K562 (cell line): ENCODE measurements around the gene TMEM217. TPM values are rescaled to one million over a fixed set of nuclear protein-coding genes. Genes with fewer than 3 reads are reported as not detected.
A peak's percentile ranks its signal among the peaks of the same experiment; 100 is the strongest.

ENCODE experiments used
- BCLAF1 ChIP-seq, 2 experiments: fragments of 450-650 bp in 1 of 2; IDR thresholded peaks; 2 replicates each; pipeline ENCODE4 v1.6.1; 2011 to 2017; ENCODE audit warnings: low read depth in 2 of 2, antibody characterized with exemption in 1 of 2, borderline replicate concordance in 1 of 2, low read length in 1 of 2, mild to moderate bottlenecking in 1 of 2, mixed read lengths in 1 of 2; ENCODE audit not compliant: control insufficient read depth in 1 of 2
- BRF1 ChIP-seq: IDR thresholded peaks from 3 replicates; pipeline ENCODE4 v1.6.1; 2011; ENCODE audit warnings: borderline replicate concordance, mild to moderate bottlenecking; ENCODE audit not compliant: insufficient read length; ENCODE audit errors: extremely low read depth
- C11orf30 ChIP-seq: fragments of 450-650 bp; IDR thresholded peaks from 2 replicates; pipeline ENCODE4 v1.6.1; 2016; ENCODE audit warnings: low read depth, mild to moderate bottlenecking
- CTCF ChIP-seq, 3 experiments: IDR thresholded peaks in 2 of 3; conservative IDR thresholded peaks in 1 of 3; 2 replicates each; pipeline ENCODE4 v1.5.1; 2011 to 2012; ENCODE audit warnings: low read length in 3 of 3, mild to moderate bottlenecking in 3 of 3, control low read depth in 2 of 3, improper control_type of control experiment in 1 of 3, inconsistent platforms in 1 of 3, low read depth in 1 of 3, mixed read lengths in 1 of 3, moderate library complexity in 1 of 3; ENCODE audit not compliant: insufficient read depth in 2 of 3
- ERF ChIP-seq: fragments of 450-650 bp; formaldehyde crosslinking; IDR thresholded peaks from 2 replicates; pipeline ENCODE4 v1.4.0; 2020; ENCODE audit warnings: mild to moderate bottlenecking, mixed read lengths
- FOXK1 ChIP-seq: sonication (generic); formaldehyde crosslinking; IDR thresholded peaks from 2 replicates; pipeline ENCODE4 v1.8.0; 2022; ENCODE audit warnings: missing genetic modification reagents, mild to moderate bottlenecking, borderline replicate concordance
- HCFC1 ChIP-seq: IDR thresholded peaks from 2 replicates; pipeline ENCODE4 v1.6.1; 2012; ENCODE audit warnings: low read depth, low read length, improper control_type of control experiment
- ILK ChIP-seq: fragments of 450-650 bp; IDR thresholded peaks from 2 replicates; pipeline ENCODE4 v1.6.1; 2016; ENCODE audit warnings: missing genetic modification characterization, low read depth, mild to moderate bottlenecking, missing compliant biosample characterization, moderate library complexity, borderline replicate concordance
- MCM2 ChIP-seq: fragments of 450-650 bp; IDR thresholded peaks from 2 replicates; pipeline ENCODE4 v1.6.1; 2017; ENCODE audit warnings: low read depth, mild to moderate bottlenecking
- NR2C1 ChIP-seq, 2 experiments: fragments of 450-650 bp; IDR thresholded peaks; 2 replicates each; pipeline ENCODE4 v1.6.1; 2017; ENCODE audit warnings: mild to moderate bottlenecking in 2 of 2, antibody characterized with exemption in 1 of 2, inconsistent platforms in 1 of 2, missing compliant biosample characterization in 1 of 2, missing genetic modification characterization in 1 of 2
- NRF1 ChIP-seq, 2 experiments: fragments of 450-650 bp; IDR thresholded peaks in 1 of 2; conservative IDR thresholded peaks in 1 of 2; 2 replicates each; pipeline ENCODE4 v1.6.1; 2014; ENCODE audit warnings: mild to moderate bottlenecking in 2 of 2
- RNF2 ChIP-seq: sonication (generic); IDR thresholded peaks from 2 replicates; pipeline ENCODE4 v1.6.1; 2016
- SP1 ChIP-seq: sonication (generic); formaldehyde crosslinking; IDR thresholded peaks from 2 replicates; pipeline ENCODE4 v1.8.1; 2022; ENCODE audit warnings: mild to moderate bottlenecking, missing genetic modification reagents
- TBP ChIP-seq: optimal IDR thresholded peaks from 2 replicates; pipeline ENCODE3; 2011; ENCODE audit warnings: low read depth, low read length, improper control_type of control experiment
- ZBTB17 ChIP-seq: fragments of 450-650 bp; formaldehyde crosslinking; IDR thresholded peaks from 2 replicates; pipeline ENCODE4 v1.4.0; 2020; ENCODE audit warnings: mild to moderate bottlenecking
- ZNF174 ChIP-seq: fragments of 250-450 bp; sonication (Bioruptor Pico); IDR thresholded peaks from 2 replicates; pipeline ENCODE4 v1.4.0; 2020; ENCODE audit warnings: mild to moderate bottlenecking
- ZNF197 ChIP-seq: fragments of 200-800 bp; sonication (Bioruptor generic); IDR thresholded peaks from 2 replicates; pipeline ENCODE4 v1.6.1; 2016; ENCODE audit warnings: low read depth, missing genetic modification characterization, missing compliant biosample characterization
- polyA plus RNA-seq, 8 experiments: library from polyadenylated mRNA; depleted of rRNA in 4 of 8; stranded (reverse) in 5 of 8; unstranded in 3 of 8; fragments of >200 nt; fragmentation: Nextera tagmentation in 2 of 8; fragmentation: Illumina TruSeq in 1 of 8; extraction: Ambion mirVana in 2 of 8; extraction: Trizol in 1 of 8; gene quantifications; 2 replicates each; pipeline versions ENCODE4 v1.2.1 to v1.2.3, GENCODE V29; 2011 to 2014; ENCODE audit warnings: inconsistent platforms in 1 of 8, missing spikeins in 1 of 8
- total RNA-seq, 7 experiments: library from RNA; depleted of rRNA in 6 of 7; stranded (reverse); fragments of >200 nt in 6 of 7; fragmentation: Illumina TruSeq in 2 of 7; extraction: Trizol in 2 of 7; gene quantifications; 2 replicates each; pipeline versions ENCODE4 v1.2.1 to v1.2.3, GENCODE V29; 2011 to 2021; ENCODE audit warnings: low replicate concordance in 1 of 7
- TF ChIP-seq, protein P1 (sequence below): sonication (generic); formaldehyde crosslinking; IDR thresholded peaks from 2 replicates; pipeline ENCODE4 v1.8.0; 2022; ENCODE audit warnings: missing genetic modification reagents, mild to moderate bottlenecking, borderline replicate concordance
- TF ChIP-seq, protein P2 (sequence below): sonication (generic); formaldehyde crosslinking; IDR thresholded peaks from 2 replicates; pipeline ENCODE4 v1.5.0; 2020; ENCODE audit warnings: missing genetic modification reagents

The TMEM217 gene
- total and polyA plus RNA-seq, 9 of the 15 experiments (the other 6 are each of a cell fraction or from before 2014, with no cell fraction given) = 1.3 to 8.0 (median 1.9) TPM

DNA sequence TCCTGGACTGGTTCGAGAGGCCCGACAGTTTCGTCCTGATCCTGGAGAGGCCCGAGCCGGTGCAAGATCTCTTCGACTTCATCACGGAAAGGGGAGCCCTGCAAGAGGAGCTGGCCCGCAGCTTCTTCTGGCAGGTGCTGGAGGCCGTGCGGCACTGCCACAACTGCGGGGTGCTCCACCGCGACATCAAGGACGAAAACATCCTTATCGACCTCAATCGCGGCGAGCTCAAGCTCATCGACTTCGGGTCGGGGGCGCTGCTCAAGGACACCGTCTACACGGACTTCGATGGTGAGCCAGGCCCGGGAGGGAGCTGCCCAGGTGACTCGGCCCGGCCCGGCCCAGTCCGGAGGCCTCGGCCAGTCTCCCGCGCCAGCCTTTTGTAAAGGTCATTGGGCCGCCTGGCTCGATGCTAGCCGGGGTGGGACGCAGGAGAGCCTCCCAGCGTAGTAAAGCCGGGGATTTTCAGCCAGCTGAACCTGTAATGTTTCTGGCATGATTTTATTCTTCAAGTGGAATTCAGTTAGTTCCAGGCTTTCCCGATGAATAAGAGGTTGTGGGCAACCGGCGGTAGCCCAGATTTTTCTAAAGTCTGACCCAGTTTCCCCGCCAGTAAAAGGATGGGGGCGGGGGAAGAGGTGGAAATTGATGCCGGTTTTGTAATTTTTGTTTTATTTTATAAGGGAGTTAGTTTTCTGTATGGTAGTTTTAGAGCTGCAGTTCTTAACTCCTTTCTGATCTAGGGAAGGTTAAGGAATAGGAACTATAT lies 86.6 kb downstream of the TMEM217 start (continued):
- no peak for TF ChIP-seq BCLAF1 (IDR thresholded peaks at IDR 0.05; ENCODE audit: borderline replicate concordance in 1 of 2, control insufficient read depth in 1 of 2, low read depth in 2 of 2, low read length in 1 of 2)
- no peak for TF ChIP-seq ZNF174 (CRISPR knock-in tag)
- no peak for TF ChIP-seq ERF (CRISPR knock-in tag)
- no peak for TF ChIP-seq HCFC1
- TF ChIP-seq ZBTB17 = no peak
- TF ChIP-seq, protein P1, sequence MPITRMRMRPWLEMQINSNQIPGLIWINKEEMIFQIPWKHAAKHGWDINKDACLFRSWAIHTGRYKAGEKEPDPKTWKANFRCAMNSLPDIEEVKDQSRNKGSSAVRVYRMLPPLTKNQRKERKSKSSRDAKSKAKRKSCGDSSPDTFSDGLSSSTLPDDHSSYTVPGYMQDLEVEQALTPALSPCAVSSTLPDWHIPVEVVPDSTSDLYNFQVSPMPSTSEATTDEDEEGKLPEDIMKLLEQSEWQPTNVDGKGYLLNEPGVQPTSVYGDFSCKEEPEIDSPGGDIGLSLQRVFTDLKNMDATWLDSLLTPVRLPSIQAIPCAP (CRISPR knock-in tag) = no peak; the same call in 1 of the 2 replicates
- no peak for TF ChIP-seq CTCF (IDR thresholded peaks at IDR 0.05 in 2 of 3, conservative IDR thresholded peaks at IDR 0.05 in 1 of 3; ENCODE audit: insufficient read depth in 2 of 3, low read depth in 1 of 3, low read length in 3 of 3)
- TF ChIP-seq NR2C1 (IDR thresholded peaks at IDR 0.05) = no peak
- TF ChIP-seq NR2C1 (tag; IDR thresholded peaks at IDR 0.05) = no peak
- no peak for TF ChIP-seq BRF1
- TF ChIP-seq TBP = peak; percentile 1
- TF ChIP-seq, protein P2, sequence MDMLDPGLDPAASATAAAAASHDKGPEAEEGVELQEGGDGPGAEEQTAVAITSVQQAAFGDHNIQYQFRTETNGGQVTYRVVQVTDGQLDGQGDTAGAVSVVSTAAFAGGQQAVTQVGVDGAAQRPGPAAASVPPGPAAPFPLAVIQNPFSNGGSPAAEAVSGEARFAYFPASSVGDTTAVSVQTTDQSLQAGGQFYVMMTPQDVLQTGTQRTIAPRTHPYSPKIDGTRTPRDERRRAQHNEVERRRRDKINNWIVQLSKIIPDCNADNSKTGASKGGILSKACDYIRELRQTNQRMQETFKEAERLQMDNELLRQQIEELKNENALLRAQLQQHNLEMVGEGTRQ (CRISPR knock-in tag) = no peak
- no peak for TF ChIP-seq C11orf30
- TF ChIP-seq MCM2 = no peak
- no peak for TF ChIP-seq SP1 (CRISPR knock-in tag)
- TF ChIP-seq ILK (tag) = no peak
- no peak; the same call in 1 of the 2 replicates for TF ChIP-seq RNF2
- no peak for TF ChIP-seq FOXK1 (CRISPR knock-in tag)
- no peak for TF ChIP-seq NRF1 (conservative IDR thresholded peaks at IDR 0.05 in 1 of 2, IDR thresholded peaks at IDR 0.05 in 1 of 2)
- no peak for TF ChIP-seq ZNF197 (CRISPR knock-in tag)
